Transverse colon (tissue), 4 donors: ENCODE results near the gene GTPBP3. TPM values are rescaled to one million over a fixed set of nuclear protein-coding genes. Genes with fewer than 3 reads are reported as not detected.
A peak's percentile ranks its signal among the peaks of the same experiment; 100 is the strongest.

Experiments
- DNase-seq: peaks from one replicate; pipeline ENCODE4 v3.0.0-alpha.2; 2019
- H3K27ac ChIP-seq, 4 donors: fragments of 200-600 bp; sonication (generic); 2 replicates each; pipeline ENCODE4 v1.5.1; 2016 to 2018; ENCODE audit warnings: inconsistent platforms in 4 of 4
- H3K27me3 ChIP-seq: fragments of 200-600 bp; sonication (generic); 2 replicates; pipeline ENCODE4 v1.5.1; 2017; ENCODE audit warnings: inconsistent platforms
- H3K36me3 ChIP-seq, 4 donors: fragments of 200-600 bp; sonication (generic); 2 replicates each; pipeline ENCODE4 v1.5.1; 2017 to 2019; ENCODE audit warnings: inconsistent platforms in 4 of 4
- H3K4me1 ChIP-seq, 4 donors: fragments of 200-600 bp; sonication (generic); 2 replicates each; pipeline ENCODE4 v1.5.1; 2017 to 2020; ENCODE audit warnings: inconsistent platforms in 4 of 4
- H3K4me3 ChIP-seq, 4 donors: fragments of 200-600 bp; sonication (generic); 1 replicate in 1 of 4; 2 replicates in 3 of 4; pipeline versions ENCODE4 v1.5.1 to v1.6.1; 2017 to 2019; ENCODE audit warnings: inconsistent platforms in 4 of 4
- H3K9me3 ChIP-seq, 2 donors: fragments of 200-600 bp; sonication (generic); 2 replicates each; pipeline ENCODE4 v1.5.1; 2017 to 2019; ENCODE audit warnings: inconsistent platforms in 2 of 2
- CTCF ChIP-seq, 5 experiments: fragments of 200-600 bp in 3 of 5; fragments of 450-650 bp in 2 of 5; sonication (generic) in 3 of 5; IDR thresholded peaks; 1 replicate in 2 of 5; 2 replicates in 3 of 5; pipeline ENCODE4 v1.5.1; 2016 to 2017; ENCODE audit warnings: antibody characterized with exemption in 5 of 5, inconsistent platforms in 3 of 5, mild to moderate bottlenecking in 2 of 5, moderate library complexity in 1 of 5
- EP300 ChIP-seq: sonication (generic); formaldehyde crosslinking; IDR thresholded peaks from one replicate; pipeline ENCODE4 v1.6.1; 2017; ENCODE audit warnings: antibody characterized with exemption, low read depth
- POLR2A ChIP-seq: fragments of 450-650 bp; IDR thresholded peaks from one replicate; pipeline ENCODE4 v1.6.1; 2016; ENCODE audit warnings: antibody characterized with exemption, mild to moderate bottlenecking, moderate library complexity
- POLR2AphosphoS5 ChIP-seq, 3 donors: sonication (generic); formaldehyde crosslinking; IDR thresholded peaks; one replicate each; pipeline ENCODE4 v1.6.1; 2016; ENCODE audit warnings: antibody characterized with exemption in 3 of 3
- WGBS, 2 donors: methylation state at CpG; one replicate each; pipeline ENCODE4 v1.1.5; 2018; ENCODE audit warnings: low coverage in 1 of 2; 5-methylcytosine and 5-hydroxymethylcytosine counted together
- in situ Hi-C, 4 donors: fragments of 200-750 bp; cut with MboI; loops; one replicate each; pipeline versions ENCODE4 v1.15.0 to v1.15.1; 2017; ENCODE audit warnings: low sequenced_read_pairs in 3 of 4, low pct_ligation_motif_present in 1 of 4, low pct_unique_long_range_greater_than_20kb in 1 of 4
- intact Hi-C: fragments of 100-400 bp; cut with DNase I; formaldehyde crosslinking; loops from one replicate; pipeline ENCODE4 v1.15.1; 2023; ENCODE audit warnings: low total_unique reads
- total RNA-seq, 4 donors: library from RNA; depleted of rRNA; stranded (reverse); fragments of >200 nt; gene quantifications; one replicate each; pipeline ENCODE4 v1.1.0, GENCODE V29; 2016

The GTPBP3 gene
- total RNA-seq, 4 donors from 2014 or later = 24.7 to 206 (median 30.5) TPM

GRCh38 chr19:17304386-17305215, 32.8 kb upstream of the GTPBP3 start:
- 60 to 65% methylated on average over 3 to 12 of the region's 12 CpGs for WGBS, 2 donors
- intact Hi-C loops (no loop called here), in situ Hi-C loops (no loop called here)
- Histone ChIP-seq H3K27me3 (no peaks in the 10 kb centered on the region), H3K36me3 (no peaks in the 10 kb centered on the region), H3K4me3 (peak overlapping the region in 2 of 4 donors; percentile 66 to 70), H3K4me1 (peaks cover 34 to 57% (median 41%) of the 10 kb centered on the region in 4 donors), H3K9me3 (no peaks in the 10 kb centered on the region), H3K27ac (peak overlapping the region; percentile 90 to 98 (median 94))
- TF ChIP-seq CTCF (IDR thresholded peaks at IDR 0.05) (no peak), EP300 (no peak), POLR2AphosphoS5 (IDR thresholded peaks at IDR 0.05) (no peak), POLR2A (no peak)
- DNase-seq = no peak

- DNase-seq = no peak
- intact Hi-C loops = no loop called here
- Histone ChIP-seq H3K27me3 (no peaks in the 10 kb centered on the region), H3K4me1 (peaks cover 37 to 61% (median 45%) of the 10 kb centered on the region in 4 donors), H3K9me3 (no peaks in the 10 kb centered on the region), H3K27ac (peak overlapping the region; percentile 90 to 98 (median 94)), H3K4me3 (peak overlapping the region in 2 of 4 donors; percentile 66 to 70), H3K36me3 (no peaks in the 10 kb centered on the region)
- in situ Hi-C loops = no loop called here
- 0 to 2% methylated on average over 3 to 7 of the region's 7 CpGs for WGBS, 2 donors
- TF ChIP-seq EP300 (peak; percentile 87), CTCF (IDR thresholded peaks at IDR 0.05) (no peak), POLR2A (no peak), POLR2AphosphoS5 (IDR thresholded peaks at IDR 0.05) (peak in 1 of 3 donors; percentile 99)
These were observed 32.2 kb upstream of the GTPBP3 start for GRCh38 chr19:17305216-17305516.

GRCh38 chr19:17305517-17306284, 31.7 kb upstream of the GTPBP3 start, which contains the start of gene MRPL34:
Gene MRPL34 (plus strand): TSS chr19:17305872. CDS start chr19:17305893, 21 bp downstream.
- in situ Hi-C loops (no loop called here), intact Hi-C loops (no loop called here)
- H3K27ac ChIP-seq = peak within 1 kb of the TSS; percentile 90 to 98 (median 94)
- 0% methylated on average over 44 of the region's 55 CpGs; no CpG with 5 or more reads in 1 of the 2 donors for WGBS, 2 donors
- TF ChIP-seq CTCF (IDR thresholded peaks at IDR 0.05) (peak; percentile 68 to 98 (median 76)), EP300 (no peak), POLR2A (peak; percentile 72), POLR2AphosphoS5 (IDR thresholded peaks at IDR 0.05) (peak in 2 of 3 donors; percentile 98)
- peak within 1 kb of the TSS; percentile 28 to 70 (median 59) for H3K4me3 ChIP-seq
- H3K27me3 ChIP-seq = no peaks in the 10 kb centered on the region
- H3K4me1 ChIP-seq = peaks cover 42 to 66% (median 50%) of the 10 kb centered on the region in 4 donors
- no peaks in the 10 kb centered on the region for H3K9me3 ChIP-seq
- H3K36me3 ChIP-seq = no peaks in the 10 kb centered on the region
- peak; percentile 98 for DNase-seq

- H3K9me3 ChIP-seq = no peaks in the 10 kb centered on the region
- intact Hi-C loops = no loop called here
- no peaks in the 10 kb centered on the region for H3K36me3 ChIP-seq
- WGBS, 2 donors = 6 to 22% methylated on average over 5 to 28 of the region's 28 CpGs
- no peak for TF ChIP-seq EP300
- TF ChIP-seq POLR2A = no peak
- in situ Hi-C loops = no loop called here
- peaks cover 44 to 72% (median 54%) of the 10 kb centered on the region in 4 donors for H3K4me1 ChIP-seq
- H3K27ac ChIP-seq = peak overlapping the region; percentile 90 to 98 (median 94)
- no peaks in the 10 kb centered on the region for H3K27me3 ChIP-seq
- no peak for DNase-seq
- peak overlapping the region; percentile 28 to 70 (median 59) for H3K4me3 ChIP-seq
These were observed 31.1 kb upstream of the GTPBP3 start for GRCh38 chr19:17306285-17306714.
